HepG2 (cell line): Measurements from ENCODE around the gene PTGIR. TPM values are rescaled to one million over a fixed set of nuclear protein-coding genes. Genes with fewer than 3 reads are reported as not detected.

Source experiments
- ASH2L ChIP-seq: fragments of 300-600, 200-600 bp; sonication (generic); IDR thresholded peaks from 2 replicates; pipeline ENCODE4 v1.7.0; 2017; ENCODE audit warnings: low read depth, mild to moderate bottlenecking, moderate library complexity, mixed read lengths, low read length; ENCODE audit not compliant: insufficient read length
- ELK4 ChIP-seq: sonication (generic); formaldehyde crosslinking; IDR thresholded peaks from 2 replicates; pipeline ENCODE4 v1.9.0; 2021; ENCODE audit warnings: missing genetic modification reagents, borderline replicate concordance
- MAF1 ChIP-seq: sonication (generic); formaldehyde crosslinking; IDR thresholded peaks from 2 replicates; pipeline ENCODE4 v1.5.0; 2020; ENCODE audit warnings: missing genetic modification reagents, borderline replicate concordance
- MYPOP ChIP-seq: sonication (generic); formaldehyde crosslinking; IDR thresholded peaks from 2 replicates; pipeline ENCODE4 v1.8.1; 2023; ENCODE audit warnings: mild to moderate bottlenecking, moderate library complexity, missing genetic modification reagents
- SATB2 ChIP-seq: sonication (generic); formaldehyde crosslinking; IDR thresholded peaks from 2 replicates; pipeline ENCODE4 v1.5.0; 2020; ENCODE audit warnings: missing genetic modification reagents
- SOX13 ChIP-seq, 3 experiments: fragments of 450-650 bp in 1 of 3; sonication (generic) in 1 of 3; formaldehyde crosslinking in 1 of 3; IDR thresholded peaks in 2 of 3; conservative IDR thresholded peaks in 1 of 3; 2 replicates each; pipeline versions ENCODE4 v1.5.0 to v1.6.1; 2016 to 2020; ENCODE audit warnings: antibody characterized with exemption in 1 of 3, mild to moderate bottlenecking in 1 of 3, missing compliant biosample characterization in 1 of 3, missing genetic modification reagents in 1 of 3, moderate library complexity in 1 of 3
- XRCC5 ChIP-seq: fragments of 200-400 bp; formaldehyde crosslinking; optimal IDR thresholded peaks from 2 replicates; pipeline ENCODE3; 2017; ENCODE audit warnings: mild to moderate bottlenecking, low read length
- ZBTB40 ChIP-seq, 2 experiments: fragments of 450-650 bp in 1 of 2; sonication (generic) in 1 of 2; formaldehyde crosslinking in 1 of 2; IDR thresholded peaks; 2 replicates each; pipeline versions ENCODE4 v1.6.1 to v1.8.0; 2016 to 2022; ENCODE audit warnings: antibody characterized with exemption in 1 of 2, mild to moderate bottlenecking in 1 of 2, missing genetic modification reagents in 1 of 2
- ZFP36 ChIP-seq: fragments of 150-350 bp; IDR thresholded peaks from 2 replicates; pipeline ENCODE4 v1.6.1; 2018; ENCODE audit warnings: borderline replicate concordance, low read length, low read depth; ENCODE audit not compliant: partially characterized antibody
- ZMYM2 ChIP-seq: sonication (generic); formaldehyde crosslinking; IDR thresholded peaks from 2 replicates; pipeline ENCODE4 v1.8.0; 2022; ENCODE audit warnings: mild to moderate bottlenecking, missing genetic modification reagents
- polyA plus RNA-seq, 8 experiments: library from polyadenylated mRNA; depleted of rRNA in 3 of 8; stranded (reverse) in 7 of 8; unstranded in 1 of 8; fragments of >200 nt; fragmentation: Illumina TruSeq in 4 of 8; extraction: Trizol in 4 of 8; gene quantifications; 2 replicates each; pipeline versions ENCODE4 v1.2.1 to v1.2.3, GENCODE V29; 2011 to 2016; ENCODE audit warnings: low read depth in 4 of 8, missing spikeins in 1 of 8, mixed read lengths in 1 of 8; ENCODE audit not compliant: insufficient read depth in 1 of 8
- total RNA-seq, 5 experiments: library from RNA; depleted of rRNA; stranded (reverse); fragments of >200 nt; fragmentation: Illumina TruSeq; extraction: Trizol; gene quantifications; 2 replicates each; pipeline ENCODE4 v1.2.3, GENCODE V29; 2016; ENCODE audit warnings: low read depth in 1 of 5
- TF ChIP-seq, protein P1 (sequence below): sonication (generic); formaldehyde crosslinking; IDR thresholded peaks from 2 replicates; pipeline ENCODE4 v1.5.1; 2020; ENCODE audit warnings: mild to moderate bottlenecking, missing genetic modification reagents, moderate library complexity

The PTGIR gene
- total and polyA plus RNA-seq, 2 of the 13 experiments (the other 11 are each of a cell fraction or from before 2014, with no cell fraction given), result not detected

- 0 out of 2 replicates have a peak, but pooled peaks have one; percentile 32 for TF ChIP-seq MYPOP
- TF ChIP-seq, protein P1, sequence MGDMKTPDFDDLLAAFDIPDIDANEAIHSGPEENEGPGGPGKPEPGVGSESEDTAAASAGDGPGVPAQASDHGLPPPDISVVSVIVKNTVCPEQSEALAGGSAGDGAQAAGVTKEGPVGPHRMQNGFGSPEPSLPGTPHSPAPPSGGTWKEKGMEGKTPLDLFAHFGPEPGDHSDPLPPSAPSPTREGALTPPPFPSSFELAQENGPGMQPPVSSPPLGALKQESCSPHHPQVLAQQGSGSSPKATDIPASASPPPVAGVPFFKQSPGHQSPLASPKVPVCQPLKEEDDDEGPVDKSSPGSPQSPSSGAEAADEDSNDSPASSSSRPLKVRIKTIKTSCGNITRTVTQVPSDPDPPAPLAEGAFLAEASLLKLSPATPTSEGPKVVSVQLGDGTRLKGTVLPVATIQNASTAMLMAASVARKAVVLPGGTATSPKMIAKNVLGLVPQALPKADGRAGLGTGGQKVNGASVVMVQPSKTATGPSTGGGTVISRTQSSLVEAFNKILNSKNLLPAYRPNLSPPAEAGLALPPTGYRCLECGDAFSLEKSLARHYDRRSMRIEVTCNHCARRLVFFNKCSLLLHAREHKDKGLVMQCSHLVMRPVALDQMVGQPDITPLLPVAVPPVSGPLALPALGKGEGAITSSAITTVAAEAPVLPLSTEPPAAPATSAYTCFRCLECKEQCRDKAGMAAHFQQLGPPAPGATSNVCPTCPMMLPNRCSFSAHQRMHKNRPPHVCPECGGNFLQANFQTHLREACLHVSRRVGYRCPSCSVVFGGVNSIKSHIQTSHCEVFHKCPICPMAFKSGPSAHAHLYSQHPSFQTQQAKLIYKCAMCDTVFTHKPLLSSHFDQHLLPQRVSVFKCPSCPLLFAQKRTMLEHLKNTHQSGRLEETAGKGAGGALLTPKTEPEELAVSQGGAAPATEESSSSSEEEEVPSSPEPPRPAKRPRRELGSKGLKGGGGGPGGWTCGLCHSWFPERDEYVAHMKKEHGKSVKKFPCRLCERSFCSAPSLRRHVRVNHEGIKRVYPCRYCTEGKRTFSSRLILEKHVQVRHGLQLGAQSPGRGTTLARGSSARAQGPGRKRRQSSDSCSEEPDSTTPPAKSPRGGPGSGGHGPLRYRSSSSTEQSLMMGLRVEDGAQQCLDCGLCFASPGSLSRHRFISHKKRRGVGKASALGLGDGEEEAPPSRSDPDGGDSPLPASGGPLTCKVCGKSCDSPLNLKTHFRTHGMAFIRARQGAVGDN (CRISPR knock-in tag), result peak; percentile 31; the same call in 1 of the 2 replicates
- no peak for TF ChIP-seq SOX13 (IDR thresholded peaks at IDR 0.05)
- no peak for TF ChIP-seq SOX13 (CRISPR knock-in tag; conservative IDR thresholded peaks at IDR 0.05 in 1 of 2, IDR thresholded peaks at IDR 0.05 in 1 of 2)
- TF ChIP-seq ZMYM2 (CRISPR knock-in tag), result no peak
- TF ChIP-seq XRCC5, result peak; percentile 68
- no peak for TF ChIP-seq MAF1
- TF ChIP-seq ASH2L, result no peak
- no peak for TF ChIP-seq ZBTB40 (IDR thresholded peaks at IDR 0.05)
- no peak for TF ChIP-seq ZBTB40 (CRISPR knock-in tag; IDR thresholded peaks at IDR 0.05)
- TF ChIP-seq ZFP36, result peak; percentile 9
- TF ChIP-seq ELK4 (CRISPR knock-in tag), result no peak
- no peak for TF ChIP-seq SATB2
Measured at GRCh38 chr19:46614114-46614722, 10.7 kb downstream of the PTGIR start (continued).
